GM13976 (cell line): ENCODE results near the gene ANXA6.

Experiments
- DNase-seq: peaks from one replicate; pipeline ENCODE4 v3.0.0; 2012; ENCODE audit warnings: low spot score
- in situ Hi-C: fragments of 300-500 bp; cut with MboI; formaldehyde crosslinking; loops from one replicate; pipeline ENCODE4 v1.12.0; 2022; ENCODE audit warnings: low sequenced_read_pairs, mixed read lengths, inconsistent platforms; ENCODE audit not compliant: unreplicated experiment
- TF ChIP-seq, protein P1 (sequence below): IDR thresholded peaks from 2 replicates; pipeline ENCODE4 v1.5.1; 2012; ENCODE audit warnings: borderline replicate concordance, mild to moderate bottlenecking; ENCODE audit not compliant: insufficient read depth; ENCODE audit errors: extremely low read depth, missing control alignments, control extremely low read depth

ANXA6 gene

DNA sequence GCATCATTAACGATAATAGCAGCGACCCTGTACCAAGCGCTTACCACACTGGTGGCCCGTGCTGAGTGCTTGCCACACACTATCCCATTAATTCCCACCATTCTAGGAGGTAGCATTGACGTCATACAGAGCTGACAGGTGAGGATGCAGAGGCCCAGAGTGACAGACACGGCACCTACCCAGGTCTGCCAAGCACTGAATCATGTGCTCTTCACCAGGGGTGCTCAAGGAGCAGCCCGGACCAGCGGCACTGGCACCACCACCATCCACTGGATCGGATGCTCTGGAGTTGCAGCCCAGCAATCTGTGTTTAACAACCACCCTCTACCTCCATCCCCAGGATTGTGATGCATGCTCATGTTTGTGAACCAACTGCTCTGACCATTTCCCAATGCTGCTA is 80.2 kb downstream of the ANXA6 start:
- in situ Hi-C loops: no loop called here
- TF ChIP-seq, protein P1, sequence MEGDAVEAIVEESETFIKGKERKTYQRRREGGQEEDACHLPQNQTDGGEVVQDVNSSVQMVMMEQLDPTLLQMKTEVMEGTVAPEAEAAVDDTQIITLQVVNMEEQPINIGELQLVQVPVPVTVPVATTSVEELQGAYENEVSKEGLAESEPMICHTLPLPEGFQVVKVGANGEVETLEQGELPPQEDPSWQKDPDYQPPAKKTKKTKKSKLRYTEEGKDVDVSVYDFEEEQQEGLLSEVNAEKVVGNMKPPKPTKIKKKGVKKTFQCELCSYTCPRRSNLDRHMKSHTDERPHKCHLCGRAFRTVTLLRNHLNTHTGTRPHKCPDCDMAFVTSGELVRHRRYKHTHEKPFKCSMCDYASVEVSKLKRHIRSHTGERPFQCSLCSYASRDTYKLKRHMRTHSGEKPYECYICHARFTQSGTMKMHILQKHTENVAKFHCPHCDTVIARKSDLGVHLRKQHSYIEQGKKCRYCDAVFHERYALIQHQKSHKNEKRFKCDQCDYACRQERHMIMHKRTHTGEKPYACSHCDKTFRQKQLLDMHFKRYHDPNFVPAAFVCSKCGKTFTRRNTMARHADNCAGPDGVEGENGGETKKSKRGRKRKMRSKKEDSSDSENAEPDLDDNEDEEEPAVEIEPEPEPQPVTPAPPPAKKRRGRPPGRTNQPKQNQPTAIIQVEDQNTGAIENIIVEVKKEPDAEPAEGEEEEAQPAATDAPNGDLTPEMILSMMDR: no peak
- no peak for DNase-seq

DNA sequence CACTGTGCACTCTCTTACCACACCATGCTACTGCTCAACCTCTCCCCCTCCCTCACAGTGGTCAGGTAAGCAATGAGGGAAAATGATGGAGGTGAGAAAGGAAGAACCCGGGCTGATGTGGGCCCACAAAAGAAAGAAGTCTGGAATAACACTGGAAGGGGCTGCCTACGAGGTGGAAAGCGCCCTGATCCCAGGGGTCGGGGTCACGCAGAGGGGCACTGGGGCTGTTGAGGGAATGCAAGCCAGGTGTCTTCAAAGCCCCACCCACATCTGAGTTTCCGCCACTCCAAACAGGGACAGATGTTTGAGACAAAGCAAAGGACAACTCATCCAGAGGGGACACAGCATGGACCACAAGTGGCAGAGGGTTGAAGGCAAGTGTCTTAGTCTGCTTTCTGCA is 81.0 kb downstream of the ANXA6 start:
- in situ Hi-C loops: no loop called here
- DNase-seq: no peak
- TF ChIP-seq, protein P1: no peak

DNA sequence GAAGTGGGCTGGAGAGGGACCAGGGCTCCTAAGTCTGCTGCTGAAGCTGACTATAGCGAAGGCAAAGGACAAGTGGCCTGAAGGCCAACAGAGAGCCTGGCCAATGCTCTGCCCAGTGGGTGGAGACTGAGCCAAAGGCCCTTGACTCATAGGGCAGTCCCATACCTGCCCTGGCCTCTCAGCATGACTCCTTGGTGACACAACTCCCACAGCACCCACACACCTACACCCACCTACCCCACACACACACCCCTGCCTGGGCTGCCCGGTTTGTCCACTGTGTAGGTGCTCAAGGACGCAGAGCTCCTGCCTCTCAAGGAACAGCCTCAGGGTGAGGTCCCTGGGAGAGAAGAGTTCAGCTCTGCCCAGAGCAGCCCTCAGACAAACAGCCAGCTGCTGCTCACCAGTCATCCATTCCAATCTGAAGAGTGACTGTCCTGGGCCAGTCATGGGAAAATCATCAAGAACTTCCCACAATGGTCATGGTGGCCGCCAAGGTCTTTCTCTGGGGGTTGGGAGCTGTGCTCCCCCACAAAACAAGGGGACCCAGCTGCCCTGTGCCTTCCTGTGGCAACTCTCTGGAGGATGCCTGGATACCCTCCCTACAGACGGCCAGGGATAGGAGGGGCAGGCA is 81.8 kb downstream of the ANXA6 start:
- DNase-seq: no peak
- TF ChIP-seq, protein P1: no peak
- in situ Hi-C loops: no loop called here

DNA sequence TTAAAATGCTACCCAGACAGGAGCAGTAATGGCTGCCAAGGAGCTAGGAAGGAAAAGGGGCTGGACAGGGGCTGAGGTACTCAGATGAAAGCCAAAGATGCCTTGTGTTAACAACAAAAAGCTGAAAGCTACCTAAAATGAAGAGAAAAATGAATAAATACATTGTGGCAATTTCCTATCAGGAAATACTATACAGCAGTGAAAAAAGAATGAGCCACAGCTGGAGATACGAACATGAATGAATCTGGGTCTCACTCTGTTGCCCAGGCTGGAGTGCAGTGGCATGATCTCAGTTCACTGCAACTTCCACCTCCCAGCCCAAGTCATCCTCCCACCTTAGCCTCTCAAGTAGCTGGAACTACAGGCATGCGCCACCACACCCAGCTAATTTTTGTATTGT is 83.0 kb downstream of the ANXA6 start:
- TF ChIP-seq, protein P1: no peak
- in situ Hi-C loops: no loop called here
- DNase-seq: no peak

DNA sequence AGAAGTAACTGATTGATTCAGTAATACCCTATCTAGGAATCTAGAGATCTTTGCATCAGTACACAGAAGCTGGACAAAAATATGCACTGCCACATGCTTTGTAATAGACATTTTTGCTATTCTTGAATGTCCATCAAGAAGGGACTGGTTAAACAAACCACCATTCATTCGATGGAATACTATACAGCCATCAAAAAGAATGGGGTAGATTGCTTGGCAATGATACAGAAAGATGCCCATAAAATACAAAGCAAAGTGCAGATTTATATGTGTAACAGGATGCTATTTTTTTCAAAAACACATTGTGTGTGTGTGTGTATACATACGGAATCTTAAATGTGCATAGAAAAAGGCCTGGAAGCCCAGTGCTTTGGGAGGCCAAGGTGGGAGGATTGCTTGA is 84.3 kb downstream of the ANXA6 start:
- in situ Hi-C loops: no loop called here
- DNase-seq: no peak
- TF ChIP-seq, protein P1: no peak

DNA sequence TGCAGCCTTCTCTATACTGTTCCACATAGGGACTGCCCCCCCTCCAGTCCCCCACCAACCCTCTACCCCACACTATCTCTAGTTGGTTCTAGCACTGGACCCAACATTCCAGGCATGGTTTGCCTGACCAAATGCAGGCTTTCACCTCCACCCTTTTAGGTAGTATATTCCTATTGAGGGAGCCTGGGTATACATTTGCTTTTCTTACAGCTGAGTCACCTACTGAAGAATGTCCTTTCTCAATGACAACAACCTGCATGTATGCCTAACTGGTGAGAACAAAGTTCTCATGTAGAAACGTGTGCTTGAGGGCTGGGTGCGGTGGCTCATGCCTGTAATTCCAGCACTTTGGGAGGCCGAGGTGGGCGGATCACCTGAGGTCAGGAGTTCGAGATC is 85.0 kb downstream of the ANXA6 start:
- TF ChIP-seq, protein P1: no peak
- DNase-seq: no peak
- in situ Hi-C loops: no loop called here

DNA sequence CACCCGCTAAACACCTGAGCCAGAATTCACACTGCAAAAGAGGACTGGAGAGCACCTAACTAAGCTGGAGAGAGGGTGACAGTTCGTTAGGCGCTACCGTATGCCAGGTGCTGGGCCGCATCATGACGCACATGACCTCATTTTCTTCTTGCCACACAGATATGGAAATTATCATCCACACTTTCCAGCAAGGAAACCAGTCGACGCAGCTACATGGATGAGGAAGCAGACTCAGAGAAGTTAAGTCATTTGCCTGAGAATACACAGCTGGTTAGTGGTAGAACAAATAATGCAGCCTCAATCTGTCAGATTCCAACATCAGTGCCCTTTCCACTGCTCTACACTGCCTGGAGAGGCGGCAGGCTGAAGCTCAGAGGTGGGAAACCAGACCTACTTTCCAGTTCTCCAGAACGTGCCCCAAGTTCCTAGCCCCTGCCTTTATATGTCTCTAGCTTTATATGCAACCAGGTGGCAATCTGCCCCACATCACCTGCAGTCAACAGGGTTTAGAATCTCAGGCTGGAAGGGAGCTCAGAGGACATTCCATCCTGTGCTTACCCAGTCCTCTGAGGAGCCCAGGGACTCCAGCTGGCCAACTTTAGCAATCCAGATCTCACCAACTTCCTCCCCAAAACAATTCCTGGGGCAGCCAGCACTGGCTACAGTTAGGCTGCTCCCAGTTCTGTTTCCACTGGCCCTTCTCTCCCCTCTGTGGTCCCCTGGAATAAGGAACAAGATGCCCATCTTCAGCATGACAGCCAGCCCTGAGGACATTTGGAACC is 85.5 kb downstream of the ANXA6 start:
- DNase-seq: no peak
- in situ Hi-C loops: no loop called here
- TF ChIP-seq, protein P1: no peak
